ENCODE data around the gene OTX2.

Gene OTX2

DNA sequence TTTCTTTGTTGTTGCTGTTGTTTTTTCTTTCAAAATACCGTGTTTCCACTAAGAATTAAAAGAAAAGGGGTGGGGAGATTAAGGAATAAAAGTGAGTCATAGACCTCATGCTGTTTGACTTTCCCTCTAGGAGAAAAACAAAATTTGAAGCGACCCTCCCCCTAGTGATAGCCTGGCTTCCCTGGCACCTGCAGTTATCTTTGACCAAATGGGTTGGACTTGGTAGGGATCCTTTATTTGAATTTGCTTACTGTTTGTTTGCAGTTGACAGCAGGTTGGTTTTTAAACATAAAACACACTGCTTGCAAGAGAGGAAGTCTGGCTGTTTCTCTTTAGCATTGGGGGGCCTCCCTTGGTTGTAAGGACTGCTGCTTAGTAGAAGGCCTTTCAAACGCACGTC lies 14.0 kb downstream of the OTX2 start:
- no peak for DNase-seq (ENCODE audit: low read depth)

DNA sequence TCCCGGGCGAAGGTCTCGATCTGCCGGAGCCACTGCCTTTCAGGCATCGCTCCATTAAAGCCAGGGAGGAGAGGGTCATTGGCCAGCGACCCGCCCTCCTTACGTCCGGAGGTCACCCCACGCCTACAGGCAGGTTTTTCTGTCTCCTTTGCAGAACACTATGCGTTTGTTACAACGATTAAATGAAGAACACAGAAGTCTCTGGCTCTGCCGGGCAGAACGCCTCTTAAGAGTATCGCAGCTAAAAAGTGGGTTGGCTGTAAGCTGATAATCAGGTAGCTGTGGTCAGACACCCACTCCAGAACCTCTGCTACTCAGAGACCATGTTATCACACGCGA lies 15.0 kb downstream of the OTX2 start:
- no peak for DNase-seq (ENCODE audit: low read depth)

- no peak for DNase-seq (ENCODE audit: low read depth)
These were observed 15.6 kb downstream of the OTX2 start for GRCh38 chr14:56794557-56795283.

DNA sequence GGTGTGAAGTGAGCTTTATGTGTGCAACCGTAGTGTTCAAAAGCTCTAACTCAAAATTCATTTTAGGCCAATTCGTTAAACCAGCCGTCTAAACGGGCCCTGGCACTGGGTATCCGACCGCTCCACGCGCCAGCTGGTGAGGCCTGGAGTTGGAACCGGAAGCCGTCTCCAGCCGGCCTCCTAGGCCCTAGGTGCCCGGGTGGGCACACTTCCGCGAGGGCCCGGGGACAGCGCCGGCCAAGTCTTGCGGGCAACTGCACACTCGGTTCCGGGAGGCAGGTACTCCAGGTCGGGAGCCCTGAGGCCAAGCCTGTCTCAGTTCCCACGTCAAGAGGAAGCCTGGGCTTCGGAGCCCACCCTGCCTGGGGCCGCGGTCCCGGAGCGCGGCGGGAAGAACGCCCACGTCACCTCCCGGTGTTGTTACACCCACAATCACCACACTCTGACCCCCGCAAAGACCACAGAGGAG lies 16.2 kb downstream of the OTX2 start:
- no peak for DNase-seq (ENCODE audit: low read depth)

GRCh38 chr14:56789955-56790354 lies 20.3 kb downstream of the OTX2 start:
- DNase-seq (ENCODE audit: low read depth): no peak

DNA sequence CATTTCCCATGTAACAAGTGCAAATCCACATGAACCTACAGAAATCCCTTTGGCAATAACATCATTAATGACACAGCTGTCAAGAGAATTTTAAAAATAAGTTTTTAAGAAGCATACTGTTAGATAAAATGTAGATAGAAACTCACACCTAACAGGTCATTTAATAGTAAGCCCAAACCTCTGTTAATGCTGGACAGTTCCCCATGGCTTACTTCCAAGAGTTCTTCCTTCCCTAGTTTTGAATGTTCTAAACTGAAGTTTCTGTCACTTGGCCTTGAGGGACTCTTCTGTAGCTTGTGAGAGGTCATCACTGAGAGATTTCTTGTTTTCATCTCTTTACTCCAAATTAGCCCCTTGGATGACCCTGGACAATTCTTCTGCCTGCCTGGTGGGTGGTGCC lies 22.7 kb downstream of the OTX2 start:
- no peak for DNase-seq (ENCODE audit: low read depth)

DNA sequence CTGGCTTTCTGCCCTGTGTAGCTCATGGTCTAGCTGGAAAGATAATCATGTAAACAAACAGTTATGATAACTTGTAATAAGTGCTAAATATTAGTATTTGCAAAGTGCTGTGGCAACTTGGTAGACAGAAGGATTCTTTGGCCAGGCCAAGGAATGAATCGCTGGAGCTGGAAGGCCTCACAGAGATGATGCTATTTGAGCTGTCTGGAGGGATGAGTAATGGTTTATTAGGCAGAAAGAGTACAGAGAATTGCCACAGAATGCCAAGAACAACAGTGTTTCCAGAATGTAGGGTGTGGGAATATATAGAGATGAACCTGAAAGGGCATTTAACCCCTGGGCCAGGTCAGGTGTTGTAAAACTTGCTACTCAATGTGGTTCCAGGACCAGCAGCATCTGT lies 27.6 kb downstream of the OTX2 start:
- DNase-seq (ENCODE audit: low read depth): no peak

DNA sequence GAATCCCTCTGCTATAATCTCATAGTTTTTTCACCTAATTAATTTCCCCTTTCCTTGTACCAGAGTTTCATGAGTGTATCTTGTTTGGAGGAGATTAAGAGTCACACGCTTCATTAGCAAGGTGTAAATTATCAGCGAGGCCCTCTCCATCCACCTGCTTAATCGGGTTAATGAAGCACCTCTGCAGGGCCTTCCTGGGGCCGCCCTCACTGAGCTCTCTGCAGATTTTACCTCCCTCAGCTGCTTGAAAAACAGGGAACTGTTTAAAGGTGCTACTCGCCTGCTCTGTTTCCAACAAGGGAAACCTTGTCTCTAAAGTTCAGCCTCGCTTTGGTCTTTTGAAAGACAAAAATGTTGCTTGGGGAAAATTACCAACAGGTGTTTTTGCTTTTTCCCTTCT lies 35.8 kb downstream of the OTX2 start:
- DNase-seq (ENCODE audit: low read depth): no peak

DNA sequence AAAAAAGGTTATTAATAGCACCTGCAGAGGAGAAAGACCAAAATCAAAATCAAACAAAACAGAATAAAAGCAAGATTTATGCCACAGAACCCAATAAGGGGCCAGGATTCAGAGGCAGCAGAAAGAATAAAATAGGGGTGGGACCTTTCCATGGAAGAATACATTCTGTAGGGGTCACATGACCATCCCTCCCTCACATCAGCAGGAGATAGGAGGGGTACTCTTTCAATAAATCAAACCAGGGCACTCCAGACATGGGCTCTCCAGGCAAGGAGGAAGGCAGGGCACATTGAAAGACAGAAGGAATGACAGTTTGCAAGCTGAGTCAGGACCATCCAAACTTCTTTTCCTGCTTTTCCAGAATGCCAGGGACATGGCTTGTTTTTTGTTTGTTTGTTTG lies 39.8 kb downstream of the OTX2 start:
- no peak for DNase-seq (ENCODE audit: low read depth)

- DNase-seq (ENCODE audit: low read depth): no peak
These were observed 49.9 kb downstream of the OTX2 start for GRCh38 chr14:56760164-56760914.

GRCh38 chr14:56759633-56760032 lies 50.6 kb downstream of the OTX2 start:
- no peak for DNase-seq (ENCODE audit: low read depth)

GRCh38 chr14:56759094-56759493 lies 51.2 kb downstream of the OTX2 start:
- no peak for DNase-seq (ENCODE audit: low read depth)

- DNase-seq (ENCODE audit: low read depth): no peak
These were observed 55.4 kb downstream of the OTX2 start for GRCh38 chr14:56754921-56755320.

- DNase-seq (ENCODE audit: low read depth): no peak
These were observed 56.9 kb downstream of the OTX2 start for GRCh38 chr14:56753396-56753795.

GRCh38 chr14:56752428-56752827 lies 57.9 kb downstream of the OTX2 start:
- no peak for DNase-seq (ENCODE audit: low read depth)

DNA sequence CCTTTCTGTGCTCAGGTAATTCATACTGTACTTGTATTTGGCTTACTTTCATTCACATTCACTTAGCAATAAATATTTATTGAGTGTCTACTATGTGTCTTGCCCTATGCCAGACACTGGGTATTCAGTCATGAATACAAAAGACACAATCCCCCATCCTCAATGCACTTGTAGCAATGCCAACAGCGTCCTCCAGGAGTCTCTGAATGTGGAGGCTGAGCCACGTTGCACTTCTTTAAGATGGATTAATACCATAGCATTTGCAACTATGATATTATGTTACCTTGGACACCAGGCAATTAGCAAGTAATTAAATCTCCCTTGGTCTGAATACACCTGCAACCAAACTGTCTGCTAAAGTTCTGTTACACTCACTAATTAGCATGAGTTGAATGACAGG lies 58.8 kb downstream of the OTX2 start:
- no peak for DNase-seq (ENCODE audit: low read depth)
